Activated CD8-positive, alpha-beta memory T cell treated with anti-CD3 and anti-CD28 coated beads, Interleukin-2, amount 50 U/mL, for 24 hours (primary cell): ENCODE results near the gene CSNK1G2.

Experiments
- DNase-seq: peaks from one replicate; pipeline ENCODE4 v3.0.0-alpha.2; 2020; ENCODE audit errors: extremely low read depth

The CSNK1G2 gene

DNA sequence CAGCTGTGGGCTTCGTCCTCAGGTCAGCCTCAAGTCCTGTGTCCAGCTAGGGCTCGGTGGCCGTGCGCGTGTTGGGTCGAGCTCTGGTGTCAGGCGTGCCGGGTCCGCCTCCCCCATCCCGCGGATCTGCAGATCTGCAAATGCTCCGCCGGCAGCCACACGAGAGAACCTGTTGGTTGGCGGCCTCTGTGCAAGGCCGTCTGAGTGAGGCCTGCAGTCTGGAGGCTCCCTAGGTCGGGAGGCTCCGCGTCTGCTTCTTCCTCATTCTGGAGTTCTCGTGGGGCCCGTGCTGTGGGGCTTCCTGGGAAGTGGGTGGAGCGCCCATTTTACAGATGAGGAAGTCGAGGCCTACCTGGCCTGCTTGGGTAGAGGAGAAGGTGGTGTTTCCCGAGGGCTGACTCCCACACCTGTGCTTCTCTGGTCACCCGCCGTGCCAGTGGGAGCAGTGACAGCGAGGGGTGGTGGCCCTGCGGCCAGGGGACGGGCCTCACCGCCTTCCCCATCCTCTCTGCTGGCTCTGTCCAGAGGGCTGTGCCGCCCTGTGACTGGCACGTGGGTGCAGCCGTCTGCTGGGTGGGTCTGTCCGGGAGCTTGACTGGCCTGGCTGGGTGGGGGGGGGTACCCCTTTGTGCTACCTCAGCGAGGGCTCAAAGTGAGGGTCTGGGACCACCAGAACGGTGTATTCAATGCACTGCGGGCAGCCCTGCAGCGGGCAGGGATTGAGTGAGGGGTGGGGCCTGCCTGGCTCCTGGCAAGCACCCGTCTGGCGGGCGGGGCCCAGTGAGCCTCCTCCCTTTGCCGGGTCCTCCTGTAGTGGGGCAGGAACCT is 3.3 kb downstream of the CSNK1G2 start:
- no peak for DNase-seq

DNA sequence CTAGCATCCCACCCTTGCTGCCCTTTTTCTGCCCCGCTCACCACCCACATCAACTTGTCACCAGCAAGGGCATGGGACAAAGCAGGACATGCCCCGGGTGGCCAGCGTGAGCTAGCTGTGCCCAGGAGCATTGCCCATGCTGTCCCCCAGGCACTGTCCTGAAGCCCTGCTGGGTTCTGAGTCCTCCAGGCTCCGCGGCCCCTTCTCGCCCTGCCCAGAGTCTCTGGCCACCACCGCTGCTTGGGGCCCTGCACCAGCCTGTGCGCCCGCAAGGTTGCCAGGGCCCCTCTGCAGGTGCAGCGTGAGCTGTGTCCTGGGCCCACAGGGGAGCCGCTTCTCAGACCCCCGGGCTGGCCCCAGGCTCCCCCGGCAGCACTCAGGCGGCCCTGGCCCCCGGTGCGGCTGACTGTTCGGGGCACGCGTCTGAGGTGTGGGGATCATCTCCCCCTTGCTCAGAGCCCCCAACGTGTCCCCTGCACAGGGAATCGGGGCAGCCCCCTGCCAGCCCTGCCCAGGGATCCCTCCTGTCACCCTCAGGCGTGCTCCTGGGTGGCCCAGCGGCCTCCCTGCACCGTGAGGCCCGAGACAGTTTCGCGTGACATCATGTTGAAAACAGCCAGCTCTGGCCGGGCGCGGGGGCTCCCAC is 4.1 kb downstream of the CSNK1G2 start:
- no peak for DNase-seq

DNA sequence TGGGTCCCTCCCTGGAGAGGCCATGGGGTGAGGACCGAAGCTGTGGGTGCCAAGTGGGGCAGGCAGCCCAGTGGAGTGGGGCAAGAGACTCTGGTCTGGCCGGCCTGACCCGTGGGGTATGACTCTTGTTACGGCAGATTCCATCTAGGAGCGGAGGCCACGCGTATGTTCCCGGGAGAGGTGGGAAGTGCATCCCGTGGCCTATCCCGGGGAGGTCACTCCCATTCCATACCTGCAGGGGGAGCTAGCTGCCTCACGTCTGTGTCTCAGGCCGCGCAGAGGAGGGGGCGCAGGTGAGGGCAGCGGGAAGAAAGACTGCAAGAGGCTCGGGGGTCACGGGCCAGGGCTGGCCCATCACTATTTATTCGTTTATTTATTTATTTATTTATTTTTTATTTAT is 4.9 kb downstream of the CSNK1G2 start:
- no peak for DNase-seq

DNA sequence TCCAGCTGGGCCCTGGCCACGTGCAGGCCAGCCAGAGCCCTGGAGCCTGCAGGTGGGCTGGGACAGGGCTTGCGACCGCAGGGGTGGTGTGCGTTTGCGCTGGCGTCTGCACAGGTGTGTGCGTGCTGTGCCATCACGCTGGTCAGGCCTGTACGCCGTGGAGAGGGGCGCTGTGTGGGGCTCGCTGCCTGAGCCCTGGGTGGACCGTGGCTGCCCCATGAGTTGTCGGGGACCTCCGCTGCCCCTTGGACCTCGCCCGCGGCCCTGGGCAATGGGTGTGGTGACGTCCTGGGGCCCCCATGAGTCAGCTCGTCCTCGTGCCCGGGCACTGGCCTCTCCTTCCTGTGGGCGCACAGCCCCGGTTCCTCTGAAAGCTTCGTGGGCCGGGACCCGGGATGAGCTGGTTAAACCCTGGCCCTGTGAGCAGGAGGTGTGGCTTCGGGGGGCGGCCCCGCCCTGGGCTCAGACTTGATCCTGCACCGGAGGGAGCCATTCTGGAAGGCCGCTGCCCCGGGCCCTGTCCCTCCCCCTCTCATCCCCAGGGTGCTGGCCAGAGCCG is 6.8 kb downstream of the CSNK1G2 start:
- DNase-seq: no peak

DNA sequence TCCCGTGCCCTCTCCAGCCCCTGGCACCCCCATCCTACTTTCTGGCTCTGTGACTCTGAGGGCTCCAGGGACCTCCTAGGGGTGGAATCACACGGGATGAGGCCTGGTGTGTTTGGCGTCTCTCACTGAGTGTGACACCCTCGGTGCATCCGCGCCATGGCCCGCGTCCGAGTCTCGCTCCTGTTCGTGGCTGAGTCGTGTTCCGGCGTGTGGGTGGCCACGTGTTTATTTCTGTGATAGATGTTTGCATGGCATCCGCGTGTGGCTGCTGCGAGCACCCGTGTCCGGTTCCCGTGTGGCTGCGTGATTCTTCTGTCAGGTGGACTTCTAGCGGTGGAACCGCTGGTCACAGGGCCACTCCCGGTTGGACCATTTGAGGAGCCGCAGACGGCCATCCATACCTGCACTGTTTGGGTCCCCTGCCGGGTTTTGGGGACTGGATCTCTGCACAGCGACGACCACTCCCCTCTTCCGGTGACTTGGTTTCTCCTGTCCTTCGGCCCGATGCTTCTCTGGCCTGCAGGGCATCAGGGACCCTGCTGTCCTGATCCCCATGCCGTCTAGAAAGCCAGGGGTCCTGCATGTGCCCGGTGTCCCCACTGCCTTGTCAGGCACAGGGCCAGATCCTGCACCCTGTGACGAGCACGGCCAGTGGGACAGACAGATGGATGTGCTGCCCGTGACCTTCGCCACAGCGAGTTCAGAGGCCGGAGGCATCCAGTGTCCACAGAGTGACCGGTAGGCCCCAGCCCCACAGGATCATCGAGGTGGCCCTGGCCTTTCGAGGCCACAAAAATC is 8.5 kb downstream of the CSNK1G2 start:
- no peak for DNase-seq

DNA sequence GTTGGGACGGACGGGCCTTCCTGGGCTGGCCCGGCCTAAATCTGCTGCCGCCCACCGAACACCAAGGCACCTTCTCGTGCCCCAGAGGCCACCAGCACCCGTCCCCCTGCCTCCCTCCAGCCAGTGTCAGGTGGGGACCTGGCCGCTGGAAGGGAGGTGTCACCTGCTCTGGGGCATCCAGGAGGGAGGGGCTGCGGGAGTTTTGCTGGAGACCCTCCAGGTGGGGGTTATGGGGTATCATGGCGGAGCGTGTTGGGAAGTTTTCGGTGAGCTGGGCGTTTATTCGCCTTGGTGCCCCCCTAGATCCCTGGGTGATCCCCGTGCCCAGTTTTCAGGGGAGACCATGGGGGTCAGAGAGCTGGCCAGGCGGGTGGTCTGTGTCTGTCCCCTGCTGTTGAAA is 9.7 kb downstream of the CSNK1G2 start:
- no peak for DNase-seq

- DNase-seq: no peak
These were observed 11.7 kb downstream of the CSNK1G2 start for GRCh38 chr19:1952635-1953034.

DNA sequence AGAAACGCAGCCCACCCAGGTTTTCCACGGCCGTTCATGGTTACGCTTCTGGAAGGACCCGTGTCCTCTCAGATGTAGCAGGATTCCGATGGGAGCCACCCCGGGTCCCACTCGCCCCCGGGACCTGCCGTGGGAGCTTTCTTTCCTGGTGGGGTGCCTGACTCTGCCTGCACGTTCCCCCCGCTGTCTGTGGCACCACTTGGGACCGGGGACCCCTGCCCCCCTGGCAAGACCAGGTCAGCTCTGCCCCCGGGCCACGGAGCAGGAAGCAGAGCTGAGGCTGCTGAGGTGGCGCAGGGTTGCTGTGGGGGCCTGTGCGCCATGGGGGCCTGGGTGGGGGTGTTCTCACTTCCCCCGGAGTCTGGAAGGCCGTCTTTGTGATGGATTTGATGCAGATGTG is 12.1 kb downstream of the CSNK1G2 start:
- no peak for DNase-seq

DNA sequence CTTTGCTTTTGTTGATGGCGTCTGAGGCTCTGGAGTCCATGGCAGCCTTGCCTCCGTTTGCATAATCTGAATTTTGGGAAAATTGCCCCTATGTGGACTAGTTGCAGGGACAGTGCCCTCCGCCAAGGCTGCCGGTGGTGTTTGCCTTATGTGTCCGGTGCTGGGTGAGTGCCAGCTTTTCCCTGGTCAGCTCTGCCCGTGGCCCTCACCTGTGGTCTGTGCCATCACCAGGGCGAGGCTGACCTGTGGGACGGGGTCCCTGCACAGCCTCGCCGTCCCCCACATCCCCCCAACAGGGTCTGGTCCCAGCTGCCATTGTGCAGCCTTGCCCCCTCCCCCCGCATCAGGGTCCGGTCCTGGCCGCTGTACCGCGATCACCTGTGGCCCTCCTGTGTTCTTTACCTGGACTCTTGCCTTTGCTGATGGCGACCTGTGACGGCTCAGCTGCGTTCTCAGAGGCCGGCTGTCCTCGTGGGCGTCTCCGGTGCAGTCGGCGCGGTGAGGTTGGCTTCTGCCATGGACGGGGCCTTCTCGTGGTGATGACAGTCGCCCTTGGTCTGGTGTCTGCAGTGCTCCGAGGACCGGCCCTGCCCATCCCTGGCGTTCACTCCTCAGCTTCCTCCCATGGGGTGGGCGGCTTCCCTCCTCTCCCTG is 12.6 kb downstream of the CSNK1G2 start:
- DNase-seq: no peak

DNA sequence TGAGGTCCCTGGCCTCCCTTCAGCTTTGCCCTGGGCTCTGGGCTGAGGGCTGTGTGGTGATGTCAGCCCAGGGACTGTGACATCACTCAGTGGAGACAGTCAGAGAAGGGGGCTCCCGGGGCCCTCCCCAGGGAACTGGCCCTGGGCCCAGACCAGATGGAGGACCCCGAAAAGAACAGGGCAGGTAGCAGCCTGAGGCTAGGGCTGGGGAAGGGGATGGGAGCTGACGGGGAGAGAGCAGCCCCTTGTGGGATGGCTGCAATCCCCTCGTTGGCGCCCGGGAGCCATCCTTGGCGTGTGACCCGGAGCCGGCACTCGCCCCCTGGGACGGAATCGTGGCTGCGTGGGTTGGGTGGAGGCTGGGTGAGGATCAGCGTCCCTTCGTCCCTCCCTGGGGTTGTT is 13.6 kb downstream of the CSNK1G2 start:
- no peak for DNase-seq

DNA sequence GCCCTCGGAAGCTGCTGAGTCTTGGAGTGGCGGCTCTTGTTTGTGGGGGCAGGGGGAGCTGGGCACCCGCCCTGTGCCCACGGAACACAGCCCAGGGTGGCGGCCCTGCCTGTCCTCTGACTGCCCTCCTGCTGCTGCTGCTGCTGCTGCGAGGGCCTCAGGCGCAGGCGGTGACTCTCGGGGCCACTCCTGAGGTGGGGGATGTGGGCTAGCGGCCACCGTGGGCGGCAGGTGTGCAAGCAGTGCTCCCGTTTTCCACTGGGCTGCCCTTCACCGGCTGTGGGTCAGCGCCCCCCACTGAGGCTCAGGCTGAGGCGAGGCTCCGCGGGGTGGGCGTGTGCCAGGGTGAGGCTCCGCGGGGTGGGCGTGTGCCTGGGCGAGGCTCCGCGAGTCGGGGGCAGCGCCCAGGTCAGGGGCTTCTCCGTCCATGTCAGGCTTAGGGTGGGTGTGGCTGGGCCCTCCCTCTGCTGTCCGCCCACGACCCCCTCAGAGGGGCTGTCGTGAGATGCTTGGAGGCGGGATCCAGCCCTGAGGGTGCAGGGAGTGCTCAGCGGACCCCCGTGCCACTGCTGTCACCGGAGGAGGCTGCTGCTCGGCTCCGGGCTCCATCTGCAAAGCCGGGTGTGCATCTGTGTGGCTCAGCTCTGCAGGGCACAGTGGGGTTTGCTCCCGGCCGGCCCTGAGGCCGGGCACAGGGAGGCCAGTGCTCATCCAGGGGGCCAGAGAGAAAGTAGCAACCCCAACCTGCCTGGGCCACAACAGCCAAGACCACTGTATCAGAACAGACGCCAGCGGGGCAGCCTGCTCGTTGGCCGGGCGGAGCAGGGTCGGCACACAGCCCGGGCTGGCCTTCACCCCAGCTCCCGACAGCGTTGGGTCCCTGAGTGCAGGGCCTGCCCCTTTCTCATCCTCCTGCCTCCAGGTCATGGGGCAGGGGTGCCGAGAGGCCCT is 14.5 kb downstream of the CSNK1G2 start:
- DNase-seq: no peak

DNA sequence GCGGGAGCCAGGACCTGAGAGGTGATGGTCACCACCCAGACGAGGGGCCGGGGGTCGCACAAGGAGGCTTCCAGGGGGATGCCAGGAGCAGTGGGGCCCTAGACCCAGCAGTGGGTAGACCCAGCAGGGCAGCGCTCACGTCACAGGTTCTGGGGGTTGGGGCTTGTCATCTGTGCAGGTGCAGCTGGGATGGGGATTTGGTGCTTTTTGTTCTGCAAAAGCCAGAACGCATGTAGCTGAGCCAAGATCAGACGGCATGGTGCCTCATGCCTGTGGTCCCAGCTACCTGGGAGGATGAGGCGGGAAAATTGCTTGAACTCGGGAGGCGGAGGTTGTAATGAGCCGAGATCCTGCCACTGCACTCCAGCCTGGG is 15.1 kb downstream of the CSNK1G2 start:
- DNase-seq: no peak

GRCh38 chr19:1956868-1957492 is 16.0 kb downstream of the CSNK1G2 start:
- DNase-seq: no peak

- no peak for DNase-seq
These were observed 16.7 kb downstream of the CSNK1G2 start for GRCh38 chr19:1957562-1958248.

GRCh38 chr19:1959928-1960589 is 19.1 kb downstream of the CSNK1G2 start:
- DNase-seq: no peak

DNA sequence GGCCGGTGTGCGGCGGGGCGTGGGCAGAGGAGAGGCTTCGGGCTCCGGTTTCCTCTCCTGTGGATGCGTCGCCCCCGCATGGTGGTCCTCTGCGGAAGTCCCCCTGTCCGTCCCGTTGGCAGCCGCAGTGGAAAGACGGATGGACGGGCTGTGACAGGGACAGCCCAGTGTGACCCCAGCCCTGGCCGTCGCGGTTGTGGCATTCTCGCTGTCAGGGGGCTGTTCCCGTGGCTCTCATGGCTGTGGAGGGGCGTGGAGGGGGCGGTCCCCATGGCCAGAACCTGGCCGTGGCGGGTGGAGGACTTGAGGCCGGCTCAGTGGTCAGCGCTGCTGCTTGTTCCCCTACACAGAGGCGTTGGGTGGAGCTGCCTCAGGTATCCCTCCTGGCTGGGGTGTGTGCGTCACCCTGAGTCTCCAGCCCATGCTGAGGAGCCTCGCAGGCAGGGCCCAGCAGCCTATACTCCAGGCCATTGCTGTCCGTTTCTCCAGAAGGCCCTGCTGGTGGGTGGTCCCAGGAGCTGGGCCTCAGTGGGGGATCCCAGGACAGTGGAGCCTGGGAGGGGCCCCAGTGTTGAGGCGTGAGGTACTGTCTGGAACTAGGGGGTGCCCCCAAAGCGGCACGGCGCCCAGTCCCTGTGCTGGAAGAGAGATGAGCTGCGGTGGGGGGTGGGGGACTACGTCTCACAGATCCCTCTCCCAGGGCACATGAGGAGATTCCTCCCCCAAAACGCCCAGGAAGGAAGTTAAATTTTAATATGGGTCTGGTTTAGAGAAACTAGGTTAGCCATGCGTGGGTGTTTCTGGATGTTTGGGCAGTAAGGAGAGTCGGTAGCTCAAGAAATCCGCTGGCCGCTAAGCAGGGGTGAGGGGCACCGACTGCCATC is 20.3 kb downstream of the CSNK1G2 start:
- no peak for DNase-seq

DNA sequence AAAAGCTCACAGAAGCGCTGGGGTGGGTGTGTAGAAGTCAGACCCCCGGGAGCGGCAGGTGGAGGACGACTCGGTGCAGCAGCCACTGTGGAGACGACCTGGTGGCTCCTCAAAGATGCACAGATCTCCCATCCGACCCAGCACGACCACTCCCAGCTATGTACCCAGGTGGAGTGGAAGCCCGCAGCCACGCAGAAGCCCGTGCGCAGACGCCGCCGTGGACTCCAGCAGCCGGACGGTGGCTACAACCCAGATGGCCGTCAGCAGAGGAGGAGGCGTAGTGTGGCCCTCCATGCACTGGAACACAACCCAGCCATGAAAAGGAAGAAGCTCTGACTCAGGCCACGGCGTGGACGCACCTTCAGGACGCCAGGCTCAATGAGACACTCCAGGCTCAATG is 21.7 kb downstream of the CSNK1G2 start:
- DNase-seq: no peak

DNA sequence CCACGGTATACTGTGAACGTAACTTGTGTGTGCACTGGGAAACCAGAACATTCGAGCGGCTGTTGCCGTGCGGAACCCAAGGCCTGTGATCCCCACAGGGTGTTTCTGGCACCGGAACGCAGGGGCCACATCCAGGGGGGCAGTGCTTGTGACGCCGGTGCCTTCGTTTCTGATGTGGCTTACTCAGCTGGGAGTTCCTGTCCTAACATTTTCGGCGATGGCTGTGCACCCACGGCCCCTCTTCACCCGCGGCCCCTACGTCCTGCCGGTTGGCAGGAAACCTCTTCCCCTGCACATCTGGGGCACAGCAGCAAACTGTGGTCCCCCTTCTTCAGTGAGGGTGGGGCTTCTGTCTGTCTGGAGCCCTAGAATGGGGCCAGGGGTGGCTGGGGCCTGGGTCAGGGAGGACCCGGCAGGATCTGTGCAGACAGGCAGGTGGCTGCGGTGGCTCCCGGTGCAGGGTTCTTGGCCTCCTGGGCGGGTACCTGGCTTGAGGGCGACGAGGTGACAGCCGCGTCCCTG is 26.2 kb downstream of the CSNK1G2 start:
- DNase-seq: no peak
